ENCODE data around the gene INAFM1. TPM values are rescaled to one million over a fixed set of nuclear protein-coding genes. Genes with fewer than 3 reads are reported as not detected.

INAFM1 gene
- total and polyA plus RNA-seq, 9 of the 15 experiments (the other 6 are each of a cell fraction or from before 2014, with no cell fraction given) = 0.71 to 30.9 (median 3.1) TPM

- TF ChIP-seq TGIF2 (CRISPR knock-in tag; IDR thresholded peaks at IDR 0.05) (no peak), KAT8 (IDR thresholded peaks at IDR 0.05; ENCODE audit: low read depth) (no peak), STAT5B (CRISPR knock-in tag; IDR thresholded peaks at IDR 0.05) (no peak), ZNF316 (IDR thresholded peaks at IDR 0.05) (no peak), FOXO4 (CRISPR knock-in tag; IDR thresholded peaks at IDR 0.05) (no peak), ZNF696 (CRISPR knock-in tag; conservative IDR thresholded peaks at IDR 0.05) (no peak)
Observed at GRCh38 chr19:47230921-47231214, 43.8 kb upstream of the INAFM1 start, which contains the start of gene BBC3 (continued).

- Histone ChIP-seq H3K79me2 (ENCODE audit: control insufficient read depth, insufficient read depth, low read length) (peaks cover 41% of the 10 kb centered on the region), H3K4me2 (ENCODE audit: insufficient read depth, low read length) (peak overlapping the region; percentile 98), H3K4me3 (peak overlapping the region; percentile 100), H4K20me1 (replicated peaks; ENCODE audit: control insufficient read depth, insufficient read depth, low read length) (peaks cover 17% of the 10 kb centered on the region; the same call in 1 of the 2 replicates), H3K9ac (ENCODE audit: insufficient read depth in 1 of 2, low read depth in 2 of 2, low read length in 2 of 2) (peak overlapping the region; percentile 76 to 97), H3K36me3 (ENCODE audit: control insufficient read depth, insufficient read depth, low read length) (no peaks in the 10 kb centered on the region), H3K4me1 (replicated peaks in 1 of 2; ENCODE audit: control insufficient read depth in 2 of 2, insufficient read depth in 2 of 2, low read length in 2 of 2) (peaks cover 20 to 62% of the 10 kb centered on the region in 2 experiments), H2AFZ (ENCODE audit: low read depth, low read length) (peak overlapping the region; percentile 99), H3K27me3 (ENCODE audit: control insufficient read depth in 2 of 2, insufficient read depth in 2 of 2, low read length in 2 of 2) (no peaks in the 10 kb centered on the region; a peak in 1 of 5 replicates), H3K27ac (ENCODE audit: extremely low read depth, low read depth, low read length) (peak overlapping the region; percentile 82), H3K9me1 (ENCODE audit: control insufficient read depth, insufficient read depth, low read length) (no peaks in the 10 kb centered on the region), H3K9me3 (replicated peaks; ENCODE audit: control insufficient read depth, insufficient read depth, low read depth, low read length) (no peaks in the 10 kb centered on the region)
- WGBS (ENCODE audit: insufficient coverage, low coverage, missing lambda C conversion rate) = 5% methylated on average over 23 of the region's 51 CpGs
- ChIA-PET POLR2A (interaction anchor here (0.8 to 1.6 kb wide), 3 partner anchors 12 to 43 kb away, joined by 3 to 7 read pairs (median 4); partner anchors contain the start of gene INAFM1), CTCF (ENCODE audit: low intra/inter-chr PET ratio) (interaction anchor here (0.6 kb wide), 1 partner anchor 16 kb away, joined by 3 read pairs; no protein-coding TSS in a partner anchor)
- intact Hi-C loops (cut with micrococcal nuclease) (no loop called here), in situ Hi-C loops (cut with MboI) (no loop called here)
- ATAC-seq (peak; percentile 3; the same call in 1 of the 3 replicates), DNase-seq (ENCODE audit: extremely low read depth in 1 of 4, low spot score in 3 of 4) (peak; percentile 85 to 91 (median 90)), FAIRE-seq (peak; percentile 32)
- BruUV-seq (replicated peaks) = no TSS peak
- TF ChIP-seq REST (IDR thresholded peaks at IDR 0.05; ENCODE audit: borderline replicate concordance) = peak; percentile 79
- peak; percentile 84 for TF ChIP-seq REST (CRISPR knock-in tag; IDR thresholded peaks at IDR 0.05; ENCODE audit: low read depth)
- TF ChIP-seq CTBP1 (IDR thresholded peaks at IDR 0.05; ENCODE audit: borderline replicate concordance) = peak; percentile 69; the same call in 1 of the 2 replicates
- TF ChIP-seq POU5F1 (IDR thresholded peaks at IDR 0.05; ENCODE audit: borderline replicate concordance, low read depth, low read length, partially characterized antibody) = no peak
- 0 out of 2 replicates have a peak, but pooled peaks have one; percentile 38 for TF ChIP-seq ZNF589 (CRISPR knock-in tag; IDR thresholded peaks at IDR 0.05; ENCODE audit: low read depth)
Observed at GRCh38 chr19:47231215-47232054, 43.2 kb upstream of the INAFM1 start.

Measured in K562 (cell line).